ENCODE measurements around the gene SLC25A43. TPM values are rescaled to one million over a fixed set of nuclear protein-coding genes. Genes with fewer than 3 reads are reported as not detected.

SLC25A43 gene
- total and polyA plus RNA-seq, 2 of the 4 experiments (the other 2 are of a cell fraction), result 12.3 to 12.5 TPM

- dilution Hi-C loops (cut with HindIII; ENCODE audit: low sequenced_read_pairs, unreplicated experiment), result no loop called here
- no peak overlapping the region for H3K4ac ChIP-seq (ENCODE audit: low read depth, low read length)
Measured at GRCh38 chrX:119381349-119381944, 17.7 kb upstream of the SLC25A43 start.

More at GRCh38 chrX:119381349-119381944, 17.7 kb upstream of the SLC25A43 start:
- Histone ChIP-seq H3K4me1 (ENCODE audit: control insufficient read depth, insufficient read depth, low read length) (no peaks in the 10 kb centered on the region), H3K27me3 (ENCODE audit: control insufficient read depth, insufficient read depth, low read length) (peaks cover 1% of the 10 kb centered on the region; the same call in 1 of the 2 replicates), H2BK120ac (ENCODE audit: low read depth, low read length) (no peak overlapping the region), H2BK15ac (ENCODE audit: low read depth, low read length) (no peak overlapping the region), H3K4me3 (ENCODE audit: insufficient read depth, low read depth, low read length) (no peak overlapping the region), H3K18ac (ENCODE audit: low read depth, low read length) (no peak overlapping the region), H3K79me1 (ENCODE audit: low read depth in 1 of 2, low read length in 2 of 2) (no peaks in the 10 kb centered on the region), H3K4me2 (ENCODE audit: low read depth, low read length) (no peak overlapping the region), H2AK5ac (ENCODE audit: low read depth, low read length) (no peak overlapping the region), H4K5ac (ENCODE audit: low read depth, low read length) (no peak overlapping the region), H4K8ac (ENCODE audit: low read depth in 2 of 2, low read length in 2 of 2) (no peak overlapping the region), H2AK9ac (replicated peaks; ENCODE audit: low read depth, low read length, poor library complexity) (no peak overlapping the region), H3K56ac (ENCODE audit: extremely low read depth, insufficient read depth, low read length) (no peak overlapping the region), H3K23ac (ENCODE audit: low read depth, low read length) (no peak overlapping the region), H2BK20ac (ENCODE audit: low read depth, low read length) (no peak overlapping the region), H3K9me3 (ENCODE audit: control insufficient read depth, insufficient read depth, low read length) (no peaks in the 10 kb centered on the region), H3K14ac (replicated peaks; ENCODE audit: low read depth, low read length) (no peak overlapping the region), H2BK5ac (ENCODE audit: low read depth, low read length, poor library complexity, severe bottlenecking) (no peak overlapping the region), H4K20me1 (ENCODE audit: insufficient read depth, low read length) (no peaks in the 10 kb centered on the region), H3K9me1 (ENCODE audit: insufficient read depth, low read length) (no peaks in the 10 kb centered on the region), H3K9ac (ENCODE audit: low read depth, low read length) (no peak overlapping the region), H4K91ac (ENCODE audit: insufficient read depth, low read depth, low read length) (no peak overlapping the region), H3K27ac (ENCODE audit: insufficient read depth, low read length) (no peak overlapping the region), H3K36me3 (ENCODE audit: control insufficient read depth, insufficient read depth, low read length) (no peaks in the 10 kb centered on the region), H2AFZ (replicated peaks; ENCODE audit: low read length, poor library complexity) (no peak overlapping the region)
- ATAC-seq (ENCODE audit: low read depth), result no peak
- POLR2A ChIA-PET (ENCODE audit: unreplicated experiment), result no interaction called here
- BruUV-seq (replicated peaks), result no TSS peak
- CTCF ChIA-PET, result interaction anchor here (0.6 kb wide), 1 partner anchor 10 kb away, joined by 7 read pairs; no protein-coding TSS in a partner anchor
- no peak for TF ChIP-seq CEBPB (IDR thresholded peaks at IDR 0.05; ENCODE audit: low read depth, low read length)
- no peak for TF ChIP-seq RAD21 (IDR thresholded peaks at IDR 0.05; ENCODE audit: low read length)
- WGBS, 2 experiments (ENCODE audit: extremely low coverage in 2 of 2, insufficient read length in 1 of 2), result no CpG with 5 or more reads among the region's 1 CpG
- intact Hi-C loops (cut with micrococcal nuclease), result no loop called here
- no peak for DNase-seq
- in situ Hi-C loops (cut with MboI; ENCODE audit: low sequenced_read_pairs), result no loop called here
